ENCODE measurements around the gene WIPF1. TPM values are rescaled to one million over a fixed set of nuclear protein-coding genes. Genes with fewer than 3 reads are reported as not detected.
A peak's percentile ranks its signal among the peaks of the same experiment; 100 is the strongest.

The WIPF1 gene
- total RNA-seq, 1 donor from 2014 or later = 15.0 TPM

DNA sequence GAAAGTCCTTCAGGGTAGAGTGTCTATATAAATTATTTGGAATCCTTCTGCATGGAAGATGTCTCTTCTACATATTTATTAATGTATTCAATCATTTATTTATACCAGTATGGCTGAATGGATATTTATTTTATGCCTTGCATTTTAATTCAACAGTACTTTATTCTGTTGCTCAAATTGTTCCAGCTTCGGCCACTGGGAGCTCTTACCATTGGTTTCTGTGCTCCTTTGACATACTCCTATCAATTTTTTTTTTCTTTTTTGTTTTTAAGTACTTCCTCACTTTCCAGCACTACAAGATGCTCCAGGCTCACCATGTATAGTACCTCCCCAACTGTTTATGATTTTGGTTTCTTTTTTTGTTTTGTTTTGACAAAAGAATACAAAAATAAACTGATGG, 39.4 kb upstream of the WIPF1 start:
- Histone ChIP-seq H3K27me3 (ENCODE audit: low read depth) (no peaks in the 10 kb centered on the region), H3K9me3 (replicated peaks) (peaks cover 9% of the 10 kb centered on the region), H3K36me3 (no peaks in the 10 kb centered on the region), H3K4me3 (no peak overlapping the region), H3K4me1 (peaks cover 33% of the 10 kb centered on the region), H3K27ac (replicated peaks) (no peak overlapping the region)
- no peak for DNase-seq
- TF ChIP-seq, protein P1, sequence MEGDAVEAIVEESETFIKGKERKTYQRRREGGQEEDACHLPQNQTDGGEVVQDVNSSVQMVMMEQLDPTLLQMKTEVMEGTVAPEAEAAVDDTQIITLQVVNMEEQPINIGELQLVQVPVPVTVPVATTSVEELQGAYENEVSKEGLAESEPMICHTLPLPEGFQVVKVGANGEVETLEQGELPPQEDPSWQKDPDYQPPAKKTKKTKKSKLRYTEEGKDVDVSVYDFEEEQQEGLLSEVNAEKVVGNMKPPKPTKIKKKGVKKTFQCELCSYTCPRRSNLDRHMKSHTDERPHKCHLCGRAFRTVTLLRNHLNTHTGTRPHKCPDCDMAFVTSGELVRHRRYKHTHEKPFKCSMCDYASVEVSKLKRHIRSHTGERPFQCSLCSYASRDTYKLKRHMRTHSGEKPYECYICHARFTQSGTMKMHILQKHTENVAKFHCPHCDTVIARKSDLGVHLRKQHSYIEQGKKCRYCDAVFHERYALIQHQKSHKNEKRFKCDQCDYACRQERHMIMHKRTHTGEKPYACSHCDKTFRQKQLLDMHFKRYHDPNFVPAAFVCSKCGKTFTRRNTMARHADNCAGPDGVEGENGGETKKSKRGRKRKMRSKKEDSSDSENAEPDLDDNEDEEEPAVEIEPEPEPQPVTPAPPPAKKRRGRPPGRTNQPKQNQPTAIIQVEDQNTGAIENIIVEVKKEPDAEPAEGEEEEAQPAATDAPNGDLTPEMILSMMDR (IDR thresholded peaks at IDR 0.05; ENCODE audit: borderline replicate concordance) = no peak
- intact Hi-C loops (cut with micrococcal nuclease) = no loop called here

DNA sequence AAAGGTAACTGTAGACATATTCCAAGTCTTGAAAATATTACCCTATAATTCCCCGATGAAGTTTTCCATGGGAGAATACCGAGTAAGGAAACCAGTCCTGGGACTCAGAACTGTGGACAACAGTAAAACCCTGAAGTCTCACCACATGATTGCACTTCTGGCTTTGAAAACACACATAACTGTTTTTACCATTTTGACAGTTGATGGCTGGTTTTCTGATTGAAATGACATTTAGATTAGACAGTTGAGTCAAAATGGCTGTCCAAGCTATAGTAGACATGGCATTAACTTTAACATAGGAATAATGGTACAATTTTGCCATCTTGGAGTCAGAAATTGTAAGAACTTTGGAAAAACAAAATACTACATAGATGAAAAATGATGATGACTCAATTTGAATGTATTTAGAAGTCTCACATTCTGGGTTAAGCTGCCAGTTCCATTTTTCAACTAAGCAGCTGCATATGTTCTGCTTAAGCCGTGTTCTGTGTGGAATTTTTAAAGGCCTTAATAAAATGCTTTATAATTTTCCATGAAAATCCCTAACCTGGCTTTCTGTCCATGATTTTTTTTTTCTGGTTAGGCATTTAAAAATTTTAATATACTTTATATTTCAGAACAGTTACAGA, 38.3 kb upstream of the WIPF1 start:
- peaks cover 33% of the 10 kb centered on the region for H3K4me1 ChIP-seq
- H3K9me3 ChIP-seq (replicated peaks) = peaks cover 2% of the 10 kb centered on the region
- TF ChIP-seq, protein P1 (IDR thresholded peaks at IDR 0.05; ENCODE audit: borderline replicate concordance) = no peak
- intact Hi-C loops (cut with micrococcal nuclease) = no loop called here
- H3K36me3 ChIP-seq = no peaks in the 10 kb centered on the region
- no peak for DNase-seq
- H3K4me3 ChIP-seq = no peak overlapping the region
- H3K27me3 ChIP-seq (ENCODE audit: low read depth) = no peaks in the 10 kb centered on the region
- H3K27ac ChIP-seq (replicated peaks) = no peak overlapping the region

DNA sequence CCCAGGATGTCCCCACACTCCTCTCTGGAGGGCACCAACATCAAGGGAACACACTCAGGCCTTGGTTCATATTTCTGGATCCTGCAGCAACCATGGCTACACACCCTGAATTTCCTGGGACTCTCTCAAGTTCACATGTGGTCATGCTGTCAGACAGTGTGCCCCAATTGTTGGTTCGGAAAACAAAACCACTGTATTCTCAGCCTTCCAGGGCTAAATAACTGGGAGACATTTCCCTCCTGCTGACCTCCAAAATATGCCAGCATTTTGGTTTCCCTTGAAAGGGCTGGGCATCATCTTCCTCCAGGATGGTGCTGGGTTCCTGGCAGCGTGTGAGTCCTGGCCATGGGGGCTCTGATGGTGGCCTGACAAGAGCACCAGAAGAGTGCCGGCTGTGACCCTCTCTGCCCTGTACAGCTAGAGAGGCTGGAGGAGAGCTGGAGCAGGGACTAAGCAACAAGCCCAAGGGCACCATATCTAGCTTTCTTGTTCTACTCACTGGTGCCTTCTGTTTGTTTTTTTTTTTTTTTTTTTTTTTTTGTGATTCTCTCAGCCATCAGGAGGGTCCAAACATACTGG, 37.5 kb upstream of the WIPF1 start:
- peak overlapping the region; percentile 46 for H3K4me3 ChIP-seq
- H3K27ac ChIP-seq (replicated peaks) = peak overlapping the region; percentile 62
- DNase-seq = no peak
- TF ChIP-seq, protein P1 (IDR thresholded peaks at IDR 0.05; ENCODE audit: borderline replicate concordance) = no peak
- no peaks in the 10 kb centered on the region for H3K27me3 ChIP-seq (ENCODE audit: low read depth)
- H3K9me3 ChIP-seq (replicated peaks) = no peaks in the 10 kb centered on the region
- intact Hi-C loops (cut with micrococcal nuclease) = no loop called here
- no peaks in the 10 kb centered on the region for H3K36me3 ChIP-seq
- peaks cover 36% of the 10 kb centered on the region for H3K4me1 ChIP-seq

DNA sequence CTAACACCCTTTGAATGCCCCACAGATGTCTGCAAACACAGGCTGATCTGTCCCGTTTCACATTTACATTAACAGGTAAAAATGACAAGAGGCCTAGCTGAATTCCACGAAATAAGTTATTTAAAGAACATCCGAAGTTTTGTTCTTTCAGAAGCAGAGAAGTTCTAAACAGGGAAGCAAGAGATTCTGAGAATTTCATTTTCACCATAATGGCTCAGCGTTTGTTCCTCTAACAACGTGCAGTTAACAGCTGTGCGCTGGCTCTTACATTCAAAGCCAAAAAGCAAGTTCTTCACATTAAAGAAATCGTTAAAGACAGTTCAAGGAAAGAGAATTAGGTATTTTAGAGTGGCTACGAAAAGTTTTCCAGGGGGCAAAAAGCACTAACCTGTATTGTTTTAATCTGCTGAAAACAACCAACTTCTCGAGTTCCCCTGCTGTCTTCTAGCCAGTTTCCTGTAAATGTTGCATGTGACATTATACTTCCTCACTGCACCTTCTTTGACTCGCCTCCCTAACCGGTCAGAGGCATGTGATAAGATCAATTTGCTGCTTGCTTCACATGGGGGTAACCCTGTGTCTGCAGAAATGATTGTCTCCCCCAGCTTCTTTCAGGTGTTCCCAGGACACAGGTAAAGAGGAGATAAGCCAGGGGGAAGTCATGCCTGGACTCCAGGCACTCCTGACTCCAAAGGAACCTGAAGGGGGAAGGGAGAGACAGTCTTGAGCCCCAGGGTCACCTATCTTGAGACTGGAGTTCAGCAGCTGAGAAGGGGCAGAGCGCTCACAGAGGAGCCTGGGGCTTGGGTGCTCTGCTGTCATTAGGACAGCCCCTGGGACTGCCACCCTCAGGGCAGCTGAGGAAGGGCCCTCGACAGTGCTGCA, 36.8 kb upstream of the WIPF1 start:
- peaks cover 43% of the 10 kb centered on the region for H3K4me1 ChIP-seq
- no peaks in the 10 kb centered on the region for H3K36me3 ChIP-seq
- intact Hi-C loops (cut with micrococcal nuclease) = no loop called here
- H3K27ac ChIP-seq (replicated peaks) = peak overlapping the region; percentile 62
- no peaks in the 10 kb centered on the region for H3K9me3 ChIP-seq (replicated peaks)
- no peak for DNase-seq
- no peaks in the 10 kb centered on the region for H3K27me3 ChIP-seq (ENCODE audit: low read depth)
- TF ChIP-seq, protein P1 (IDR thresholded peaks at IDR 0.05; ENCODE audit: borderline replicate concordance) = no peak
- peak overlapping the region; percentile 46 for H3K4me3 ChIP-seq

DNA sequence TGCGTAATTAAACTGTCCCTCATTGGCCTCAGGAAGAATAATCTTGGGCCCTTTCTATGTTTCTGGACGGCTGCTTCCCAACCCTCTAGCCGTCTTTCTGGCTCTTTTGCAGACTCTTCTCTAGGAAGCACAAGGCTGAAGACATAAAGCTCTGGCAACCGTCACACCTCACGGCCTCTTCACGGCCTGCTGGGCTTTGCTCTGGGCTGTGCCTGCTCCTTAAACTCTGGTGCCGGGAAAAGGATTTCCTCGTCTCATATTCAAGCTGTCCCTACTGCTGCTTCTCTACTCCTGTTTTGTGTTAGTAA, 36.0 kb upstream of the WIPF1 start:
- Histone ChIP-seq H3K4me3 (peak overlapping the region; percentile 46), H3K4me1 (peaks cover 46% of the 10 kb centered on the region), H3K9me3 (replicated peaks) (no peaks in the 10 kb centered on the region), H3K27me3 (ENCODE audit: low read depth) (no peaks in the 10 kb centered on the region), H3K36me3 (no peaks in the 10 kb centered on the region), H3K27ac (replicated peaks) (peak overlapping the region; percentile 62)
- no peak for DNase-seq
- intact Hi-C loops (cut with micrococcal nuclease) = no loop called here
- TF ChIP-seq, protein P1 (IDR thresholded peaks at IDR 0.05; ENCODE audit: borderline replicate concordance) = no peak

Data from left ventricle myocardium inferior (tissue), 1 donor.